Measurements from ENCODE around the gene IL10RB. TPM values are rescaled to one million over a fixed set of nuclear protein-coding genes. Genes with fewer than 3 reads are reported as not detected.

IL10RB gene
- total and polyA plus RNA-seq, 2 of the 13 experiments (the other 11 are each of a cell fraction or from before 2014, with no cell fraction given): 17.4 to 18.2 TPM

DNA sequence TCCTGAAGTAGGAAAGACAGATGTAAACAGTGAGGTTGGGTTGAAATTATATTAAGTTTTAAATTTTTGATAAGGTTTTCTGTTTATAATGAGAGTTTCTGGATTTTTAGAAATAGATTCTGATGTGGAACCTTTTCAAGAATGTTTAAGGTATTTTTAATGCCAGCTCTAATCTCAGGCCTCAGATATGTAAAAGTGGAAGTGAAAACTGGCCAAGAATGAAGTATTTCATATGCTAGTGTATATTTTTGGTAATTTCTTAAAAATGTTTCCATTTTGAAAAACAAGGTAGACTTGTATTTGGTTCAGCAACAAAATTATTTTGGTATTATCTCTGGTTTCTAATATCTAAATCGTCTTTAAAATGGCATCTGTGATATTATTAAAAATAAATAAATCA, 73.0 kb downstream of the IL10RB start:
- FAIRE-seq (no peak), ATAC-seq (no peak), DNase-seq (ENCODE audit: low spot score) (no peak)
- Histone ChIP-seq H2AFZ (ENCODE audit: low read length) (no peak overlapping the region), H3K4me2 (ENCODE audit: low read depth, low read length) (no peak overlapping the region), H4K20me1 (ENCODE audit: insufficient read depth, low read length) (no peaks in the 10 kb centered on the region), H3K9ac (ENCODE audit: insufficient read depth, low read depth, low read length) (no peak overlapping the region), H3K36me3 (replicated peaks in 1 of 2; ENCODE audit: control insufficient read depth in 1 of 2, insufficient read depth in 2 of 2, low read length in 2 of 2) (peaks cover 8 to 32% of the 10 kb centered on the region in 2 experiments; a peak in 4 of 5 replicates), H3K9me3 (ENCODE audit: low read length) (no peaks in the 10 kb centered on the region), H3K27me3 (ENCODE audit: control insufficient read depth in 1 of 2, insufficient read depth in 2 of 2, low read length in 2 of 2) (no peaks in the 10 kb centered on the region), H3K79me2 (ENCODE audit: insufficient read depth, low read length) (peaks cover 2% of the 10 kb centered on the region), H3K4me3 (replicated peaks in 1 of 3; ENCODE audit: insufficient read depth in 1 of 3, low read depth in 2 of 3, low read length in 3 of 3) (no peak overlapping the region), H3K27ac (ENCODE audit: extremely low read length, insufficient read depth, low read length) (no peak overlapping the region), H3K4me1 (ENCODE audit: insufficient read depth, low read length) (no peaks in the 10 kb centered on the region)
- in situ Hi-C loops (cut with HindIII; ENCODE audit: extremely low pct_ligation_motif_present, low pct_unique_long_range_greater_than_20kb) (no loop called here), intact Hi-C loops (cut with micrococcal nuclease; ENCODE audit: unreplicated experiment) (no loop called here)
- POLR2A ChIA-PET: no interaction called here
- CTCF ChIA-PET (ENCODE audit: low intra/inter-chr PET ratio, low total read pairs): no interaction called here
- BruUV-seq (replicated peaks): no TSS peak
- WGBS (ENCODE audit: low lambda C conversion rate): 94% methylated on average over 1 of the region's 1 CpG
- TF ChIP-seq, protein P1, sequence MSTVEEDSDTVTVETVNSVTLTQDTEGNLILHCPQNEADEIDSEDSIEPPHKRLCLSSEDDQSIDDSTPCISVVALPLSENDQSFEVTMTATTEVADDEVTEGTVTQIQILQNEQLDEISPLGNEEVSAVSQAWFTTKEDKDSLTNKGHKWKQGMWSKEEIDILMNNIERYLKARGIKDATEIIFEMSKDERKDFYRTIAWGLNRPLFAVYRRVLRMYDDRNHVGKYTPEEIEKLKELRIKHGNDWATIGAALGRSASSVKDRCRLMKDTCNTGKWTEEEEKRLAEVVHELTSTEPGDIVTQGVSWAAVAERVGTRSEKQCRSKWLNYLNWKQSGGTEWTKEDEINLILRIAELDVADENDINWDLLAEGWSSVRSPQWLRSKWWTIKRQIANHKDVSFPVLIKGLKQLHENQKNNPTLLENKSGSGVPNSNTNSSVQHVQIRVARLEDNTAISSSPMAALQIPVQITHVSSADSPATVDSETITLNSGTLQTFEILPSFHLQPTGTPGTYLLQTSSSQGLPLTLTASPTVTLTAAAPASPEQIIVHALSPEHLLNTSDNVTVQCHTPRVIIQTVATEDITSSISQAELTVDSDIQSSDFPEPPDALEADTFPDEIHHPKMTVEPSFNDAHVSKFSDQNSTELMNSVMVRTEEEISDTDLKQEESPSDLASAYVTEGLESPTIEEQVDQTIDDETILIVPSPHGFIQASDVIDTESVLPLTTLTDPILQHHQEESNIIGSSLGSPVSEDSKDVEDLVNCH (CRISPR knock-in tag; IDR thresholded peaks at IDR 0.05): no peak
- TF ChIP-seq ZNF558 (CRISPR knock-in tag; IDR thresholded peaks at IDR 0.05; ENCODE audit: borderline replicate concordance) (no peak), CEBPB (IDR thresholded peaks at IDR 0.05; ENCODE audit: borderline replicate concordance, low read depth, low read length) (no peak), MYNN (CRISPR knock-in tag; IDR thresholded peaks at IDR 0.05; ENCODE audit: low read depth) (no peak), ZNF770 (CRISPR knock-in tag; IDR thresholded peaks at IDR 0.05) (no peak), ZNF280D (CRISPR knock-in tag; IDR thresholded peaks at IDR 0.05) (no peak), EEA1 (CRISPR knock-in tag; IDR thresholded peaks at IDR 0.05; ENCODE audit: borderline replicate concordance) (no peak), KDM3A (CRISPR knock-in tag; IDR thresholded peaks at IDR 0.05; ENCODE audit: low read depth) (no peak), NR2F6 (IDR thresholded peaks at IDR 0.05) (no peak), NR2F6 (CRISPR knock-in tag; IDR thresholded peaks at IDR 0.05) (no peak), RAD51 (IDR thresholded peaks at IDR 0.05; ENCODE audit: borderline replicate concordance) (no peak), ZNF260 (CRISPR knock-in tag; IDR thresholded peaks at IDR 0.05; ENCODE audit: borderline replicate concordance, low read depth) (no peak)
- TF ChIP-seq, protein P2, sequence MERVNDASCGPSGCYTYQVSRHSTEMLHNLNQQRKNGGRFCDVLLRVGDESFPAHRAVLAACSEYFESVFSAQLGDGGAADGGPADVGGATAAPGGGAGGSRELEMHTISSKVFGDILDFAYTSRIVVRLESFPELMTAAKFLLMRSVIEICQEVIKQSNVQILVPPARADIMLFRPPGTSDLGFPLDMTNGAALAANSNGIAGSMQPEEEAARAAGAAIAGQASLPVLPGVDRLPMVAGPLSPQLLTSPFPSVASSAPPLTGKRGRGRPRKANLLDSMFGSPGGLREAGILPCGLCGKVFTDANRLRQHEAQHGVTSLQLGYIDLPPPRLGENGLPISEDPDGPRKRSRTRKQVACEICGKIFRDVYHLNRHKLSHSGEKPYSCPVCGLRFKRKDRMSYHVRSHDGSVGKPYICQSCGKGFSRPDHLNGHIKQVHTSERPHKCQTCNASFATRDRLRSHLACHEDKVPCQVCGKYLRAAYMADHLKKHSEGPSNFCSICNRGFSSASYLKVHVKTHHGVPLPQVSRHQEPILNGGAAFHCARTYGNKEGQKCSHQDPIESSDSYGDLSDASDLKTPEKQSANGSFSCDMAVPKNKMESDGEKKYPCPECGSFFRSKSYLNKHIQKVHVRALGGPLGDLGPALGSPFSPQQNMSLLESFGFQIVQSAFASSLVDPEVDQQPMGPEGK (CRISPR knock-in tag; IDR thresholded peaks at IDR 0.05): no peak
- TF ChIP-seq, protein P3, sequence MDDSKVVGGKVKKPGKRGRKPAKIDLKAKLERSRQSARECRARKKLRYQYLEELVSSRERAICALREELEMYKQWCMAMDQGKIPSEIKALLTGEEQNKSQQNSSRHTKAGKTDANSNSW (CRISPR knock-in tag; IDR thresholded peaks at IDR 0.05; ENCODE audit: borderline replicate concordance): no peak
